COLO668 (cell line): ENCODE measurements around the gene PSME4.
A peak's percentile ranks its signal among the peaks of the same experiment; 100 is the strongest.

Source experiments
- DNase-seq: peaks from one replicate; lab custom pipeline; 2025; ENCODE audit not compliant: unreplicated experiment; lab: John Stamatoyannopoulos, UW

Gene PSME4

DNA sequence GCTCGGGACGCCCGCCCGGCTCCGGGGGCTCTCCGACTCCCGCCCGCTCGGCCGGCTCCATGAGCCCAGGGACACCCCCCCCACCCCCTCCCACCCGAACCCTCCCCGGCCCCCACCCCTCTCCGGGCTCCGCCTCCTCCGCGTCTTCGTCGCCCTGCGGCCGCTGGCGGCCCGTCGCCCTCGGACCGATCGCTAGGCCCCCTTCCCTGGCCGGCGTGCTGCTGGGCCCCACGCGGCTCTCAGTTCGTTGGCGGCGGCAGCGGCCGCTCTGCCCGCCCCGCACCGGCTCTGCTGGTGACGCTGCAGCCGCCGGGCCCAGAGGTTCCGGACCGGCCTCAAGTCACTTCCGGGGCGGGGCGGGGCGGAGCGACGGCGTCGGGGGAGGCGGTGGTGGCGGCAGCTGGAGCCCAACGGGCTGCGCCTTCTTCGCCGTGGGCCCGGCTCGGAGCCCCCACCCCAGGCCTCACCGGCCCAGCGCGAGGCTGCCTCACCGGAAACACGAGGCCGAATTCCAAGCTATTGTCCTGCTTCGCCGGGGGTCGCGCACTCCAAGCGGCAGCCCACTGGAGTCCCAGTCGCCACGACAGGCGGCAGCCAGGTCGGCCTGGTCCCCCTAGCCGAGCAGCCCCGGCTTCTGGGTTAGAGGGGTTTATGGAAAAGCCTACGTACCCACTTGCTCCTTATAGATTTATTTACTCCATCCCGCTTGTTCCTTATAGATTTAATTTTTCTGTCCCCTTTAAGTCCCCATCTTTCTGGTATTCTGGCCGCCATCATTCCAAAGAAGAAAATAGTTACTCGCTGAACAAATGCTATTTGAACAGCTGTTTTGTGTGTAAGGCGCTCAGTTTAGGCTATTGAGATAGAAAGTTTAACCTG lies at the start of gene PSME4:
TSS of gene PSME4 (minus strand) at position 270 of the 879 bp plus-strand sequence. CDS start at position 61, 209 bp downstream.
- peak; percentile 95 for DNase-seq

GRCh38 chr2:54015798-54016699 lies 45.3 kb upstream of the PSME4 start:
- no peak for DNase-seq

GRCh38 chr2:54013996-54014395 lies 43.2 kb upstream of the PSME4 start:
- no peak for DNase-seq

DNA sequence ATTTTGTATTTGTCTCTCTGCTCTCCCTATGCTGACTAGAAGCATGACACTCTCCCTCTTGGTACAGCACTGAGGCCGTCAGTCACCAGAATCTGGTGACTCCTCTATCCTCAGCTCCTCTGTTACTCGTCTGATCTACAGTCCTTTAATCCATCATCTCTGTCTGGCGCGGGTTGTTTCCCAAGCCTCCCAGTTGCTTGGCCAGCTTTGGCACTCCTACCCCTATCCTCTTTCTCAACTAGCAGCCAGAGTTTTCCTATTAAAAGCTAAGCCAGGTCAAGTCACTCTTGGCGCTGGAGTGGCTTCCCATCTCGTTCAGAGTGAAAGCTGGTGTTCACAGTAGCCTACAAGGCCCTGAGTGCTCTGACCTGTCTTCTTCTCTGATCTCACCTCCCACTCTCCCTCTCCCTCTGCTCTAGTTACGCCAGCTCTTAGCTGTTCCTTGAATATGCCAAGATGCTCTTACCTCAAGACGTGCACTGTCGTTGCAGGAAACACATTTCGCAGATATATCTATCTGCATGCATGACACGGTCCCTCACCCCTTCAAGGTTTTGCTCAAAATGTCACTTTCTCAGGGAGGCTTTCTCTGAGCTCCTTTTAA lies 41.8 kb upstream of the PSME4 start:
- DNase-seq: no peak

GRCh38 chr2:54009549-54009948 lies 38.8 kb upstream of the PSME4 start:
- no peak for DNase-seq

GRCh38 chr2:54008439-54008838 lies 37.6 kb upstream of the PSME4 start:
- no peak for DNase-seq

GRCh38 chr2:54000524-54000923 lies 29.7 kb upstream of the PSME4 start:
- no peak for DNase-seq

GRCh38 chr2:54000122-54000521 lies 29.3 kb upstream of the PSME4 start:
- no peak for DNase-seq

DNA sequence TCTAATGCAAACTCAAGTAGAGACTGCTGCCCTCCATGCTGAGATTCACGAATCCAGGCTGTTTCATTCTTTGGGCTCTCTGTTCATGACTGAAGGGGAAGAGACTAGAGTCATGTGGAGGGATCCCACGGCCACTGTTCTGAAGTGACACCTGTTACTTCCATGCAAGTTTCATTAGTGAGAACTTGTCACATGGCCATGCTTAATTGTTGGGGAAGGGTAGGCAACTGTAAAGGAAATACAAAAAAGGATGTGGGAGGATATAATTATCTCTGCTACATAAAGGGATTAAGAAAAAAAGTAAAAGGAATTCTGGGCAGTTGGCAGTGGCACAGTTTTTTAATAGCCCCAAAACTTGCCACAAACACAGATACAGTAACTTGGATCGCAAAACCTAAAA lies 28.0 kb upstream of the PSME4 start:
- DNase-seq: no peak

DNA sequence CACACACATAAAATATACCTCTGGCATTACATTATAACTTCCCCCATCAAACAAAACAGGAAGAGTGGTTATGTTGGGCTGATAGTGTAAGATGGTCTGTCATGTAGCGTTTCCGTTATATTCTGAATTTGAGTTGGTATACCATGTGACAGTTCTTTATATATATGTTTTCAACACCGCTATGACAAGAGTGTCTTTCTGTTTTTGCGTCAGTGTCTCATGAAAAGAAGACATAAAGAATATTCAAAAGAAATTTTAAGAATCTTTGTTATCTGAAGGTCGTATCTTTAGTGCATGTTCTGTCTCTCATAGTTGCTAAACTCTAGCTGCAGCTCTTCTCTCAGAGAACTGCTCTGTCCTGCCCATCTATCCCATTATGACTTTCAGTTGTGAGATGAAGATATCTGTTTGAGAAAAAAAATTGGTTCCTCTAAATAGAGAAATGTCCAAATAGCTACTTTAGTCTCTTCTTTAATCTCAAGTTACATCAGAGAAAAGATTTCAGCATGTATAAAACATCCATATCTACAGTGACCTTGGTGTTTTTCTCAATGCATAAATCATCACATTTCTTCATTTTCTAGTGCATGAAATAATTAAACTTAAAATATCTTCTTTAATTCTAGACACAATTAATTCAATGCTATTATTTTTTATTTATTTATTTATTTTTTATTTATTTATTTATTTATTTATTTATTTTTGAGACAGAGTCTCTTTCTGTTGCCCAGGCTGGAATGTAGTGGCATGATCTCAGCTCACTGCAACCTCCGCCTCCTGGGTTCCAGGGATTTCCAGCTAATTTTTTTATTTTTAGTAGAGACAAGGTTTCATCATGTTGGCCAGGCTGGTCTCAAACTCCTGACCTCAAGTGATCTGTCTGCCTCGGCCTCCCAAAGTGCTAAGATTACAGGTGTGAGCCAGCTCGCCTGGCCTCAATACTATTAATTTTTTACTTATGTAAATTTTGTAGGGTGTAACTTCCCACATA lies 24.3 kb upstream of the PSME4 start:
- DNase-seq: no peak

DNA sequence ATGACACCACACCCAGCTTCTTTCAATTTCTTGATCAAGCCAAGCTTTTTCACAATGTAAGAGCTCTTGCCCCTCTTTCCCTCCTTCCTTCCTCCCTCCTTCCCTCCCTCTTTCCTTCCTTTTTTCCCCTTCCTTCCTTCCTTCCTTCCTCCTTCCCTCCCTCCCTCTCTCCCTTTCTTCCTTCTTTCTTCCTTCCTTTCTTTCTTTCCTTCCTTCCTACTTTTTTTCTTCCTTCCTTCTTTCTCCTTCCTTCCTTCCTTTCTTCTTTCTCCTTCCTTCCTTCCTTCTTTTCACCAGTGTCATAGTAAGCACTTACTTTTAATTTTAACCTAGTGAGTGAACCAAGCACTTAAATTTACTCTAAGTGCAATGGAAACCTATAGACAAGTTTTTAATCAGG lies 21.2 kb upstream of the PSME4 start:
- DNase-seq: no peak

GRCh38 chr2:53989210-53989862 lies 18.5 kb upstream of the PSME4 start:
- no peak for DNase-seq

GRCh38 chr2:53987336-53987921 lies 16.6 kb upstream of the PSME4 start:
- DNase-seq: peak; percentile 25

DNA sequence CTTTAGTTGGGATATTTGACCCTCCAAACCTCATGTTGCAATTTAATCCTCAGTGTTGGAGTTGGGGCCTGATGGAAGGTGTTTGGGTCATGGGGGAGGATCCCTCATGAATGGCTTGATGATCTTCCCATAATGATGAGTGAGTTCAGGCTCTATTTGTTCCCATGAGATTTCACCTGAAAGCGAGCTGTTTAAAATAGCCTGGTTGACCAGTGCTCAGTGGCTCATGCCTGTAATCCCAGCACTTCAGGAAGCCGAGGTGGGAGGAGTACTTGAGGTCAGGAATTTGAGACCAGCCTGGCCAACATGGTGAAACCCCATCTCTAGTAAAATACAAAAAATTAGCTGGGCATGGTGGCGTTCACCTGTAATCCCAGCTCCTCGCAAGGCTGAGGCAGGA lies 14.9 kb upstream of the PSME4 start:
- no peak for DNase-seq

DNA sequence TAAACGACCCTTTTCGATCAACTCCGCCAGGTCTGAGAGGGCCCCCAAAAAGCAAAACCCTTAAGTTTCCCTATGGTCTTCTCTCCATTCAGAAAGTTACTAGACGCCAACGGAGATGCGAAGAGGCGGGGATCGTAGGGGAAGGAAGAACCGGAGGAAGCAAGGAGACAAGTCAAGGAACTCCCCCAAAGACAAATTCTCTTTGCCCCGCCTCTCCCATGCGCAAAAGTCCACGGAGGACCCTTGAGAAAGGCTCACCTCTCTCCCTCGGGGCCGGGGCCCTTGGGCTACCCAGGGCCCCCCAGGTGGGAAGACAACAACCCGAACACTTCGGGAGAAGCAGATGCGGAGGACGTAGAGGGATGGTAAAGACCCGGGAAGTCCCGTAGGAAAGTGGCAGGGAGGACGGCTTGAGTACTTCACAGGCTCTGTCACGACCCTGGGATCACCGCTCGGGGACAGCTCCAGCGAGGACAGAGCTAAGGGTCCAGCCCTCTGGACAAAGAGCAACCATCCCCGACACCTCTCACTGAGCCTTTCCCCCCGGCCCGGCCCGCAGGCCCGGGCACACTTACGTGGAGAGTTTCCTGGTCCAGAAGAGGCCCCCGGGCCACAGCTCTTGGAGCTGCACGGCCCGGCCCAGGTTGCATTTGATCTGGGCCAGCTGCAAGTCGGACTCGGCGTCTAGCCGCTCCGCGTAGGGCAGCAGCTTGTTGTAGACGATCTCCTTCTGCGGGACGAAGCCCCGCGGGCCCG lies 647 bp downstream of the PSME4 start:
- peak; percentile 71 for DNase-seq

GRCh38 chr2:53969285-53969967 lies 1.4 kb downstream of the PSME4 start:
- peak; percentile 23 for DNase-seq

GRCh38 chr2:53964987-53965687 lies 5.7 kb downstream of the PSME4 start:
- no peak for DNase-seq
